ENCODE results near the gene ADCK1.

The ADCK1 gene

DNA sequence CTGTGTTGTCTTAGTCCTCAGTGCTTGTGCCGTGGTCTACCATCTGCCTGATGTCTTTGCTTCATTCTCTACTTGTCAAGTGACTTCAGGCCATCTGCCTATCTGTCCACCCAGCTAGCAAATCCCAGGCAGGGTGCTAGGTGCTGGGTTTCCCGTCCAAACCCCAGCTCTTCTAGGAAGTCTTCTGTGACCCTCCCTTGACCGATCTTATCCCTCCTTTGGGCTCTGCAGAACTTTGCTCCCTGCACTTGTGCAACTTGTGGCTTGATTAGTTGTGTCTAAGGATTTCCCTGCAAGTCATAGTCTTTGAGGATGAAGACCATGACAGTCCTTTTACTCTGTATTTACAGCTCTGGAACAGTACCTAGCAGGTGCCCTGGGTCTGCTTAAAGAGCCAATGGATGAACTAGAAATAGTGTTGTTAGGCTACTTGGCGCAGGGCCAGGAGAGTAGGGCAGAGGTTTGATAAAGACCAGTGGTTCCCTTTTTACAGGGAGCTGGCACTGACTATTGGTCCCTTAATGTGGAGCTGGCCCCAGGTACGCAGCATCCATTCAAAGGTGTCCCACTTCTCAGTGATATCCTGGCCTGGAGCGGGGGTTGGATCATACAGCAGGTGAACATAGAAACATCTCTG, 60.1 kb downstream of the ADCK1 start:
- no peak for TF ChIP-seq CTCF (IDR thresholded peaks at IDR 0.05)
- H3K4me1 ChIP-seq (ENCODE audit: control insufficient read depth in 1 of 2, insufficient read depth in 1 of 2, low read depth in 1 of 2, low read length in 1 of 2): no peaks in the 10 kb centered on the region
- H3K27me3 ChIP-seq: no peaks in the 10 kb centered on the region
- no peak overlapping the region for H3K4me3 ChIP-seq (ENCODE audit: low read depth in 1 of 2, low read length in 1 of 2)
- no peak overlapping the region for H3K27ac ChIP-seq
- no peaks in the 10 kb centered on the region for H3K36me3 ChIP-seq
- H3K9me3 ChIP-seq: no peaks in the 10 kb centered on the region

- Histone ChIP-seq H3K4me1 (ENCODE audit: control insufficient read depth in 1 of 2, insufficient read depth in 1 of 2, low read depth in 1 of 2, low read length in 1 of 2) (no peaks in the 10 kb centered on the region), H3K36me3 (no peaks in the 10 kb centered on the region), H3K27ac (no peak overlapping the region), H3K9me3 (no peaks in the 10 kb centered on the region), H3K27me3 (no peaks in the 10 kb centered on the region), H3K4me3 (ENCODE audit: low read depth in 1 of 2, low read length in 1 of 2) (no peak overlapping the region)
- no peak for TF ChIP-seq CTCF (IDR thresholded peaks at IDR 0.05)
Measured at GRCh38 chr14:77861201-77861600, 61.3 kb downstream of the ADCK1 start.

- H3K27ac ChIP-seq: no peak overlapping the region
- H3K27me3 ChIP-seq: no peaks in the 10 kb centered on the region
- no peaks in the 10 kb centered on the region for H3K9me3 ChIP-seq
- no peaks in the 10 kb centered on the region for H3K36me3 ChIP-seq
- H3K4me3 ChIP-seq (ENCODE audit: low read depth in 1 of 2, low read length in 1 of 2): no peak overlapping the region
- TF ChIP-seq CTCF (IDR thresholded peaks at IDR 0.05): peak; percentile 89
- H3K4me1 ChIP-seq (ENCODE audit: control insufficient read depth in 1 of 2, insufficient read depth in 1 of 2, low read depth in 1 of 2, low read length in 1 of 2): no peaks in the 10 kb centered on the region
Measured at GRCh38 chr14:77862154-77862786, 62.4 kb downstream of the ADCK1 start.

GRCh38 chr14:77864085-77864484, 64.2 kb downstream of the ADCK1 start:
- no peak overlapping the region for H3K27ac ChIP-seq
- TF ChIP-seq CTCF (IDR thresholded peaks at IDR 0.05): no peak
- no peaks in the 10 kb centered on the region for H3K9me3 ChIP-seq
- no peaks in the 10 kb centered on the region for H3K4me1 ChIP-seq (ENCODE audit: control insufficient read depth in 1 of 2, insufficient read depth in 1 of 2, low read depth in 1 of 2, low read length in 1 of 2)
- no peaks in the 10 kb centered on the region for H3K36me3 ChIP-seq
- H3K4me3 ChIP-seq (ENCODE audit: low read depth in 1 of 2, low read length in 1 of 2): no peak overlapping the region
- no peaks in the 10 kb centered on the region for H3K27me3 ChIP-seq

GRCh38 chr14:77864580-77864979, 64.7 kb downstream of the ADCK1 start:
- H3K4me3 ChIP-seq (ENCODE audit: low read depth in 1 of 2, low read length in 1 of 2): no peak overlapping the region
- TF ChIP-seq CTCF (IDR thresholded peaks at IDR 0.05): no peak
- H3K27me3 ChIP-seq: no peaks in the 10 kb centered on the region
- no peaks in the 10 kb centered on the region for H3K36me3 ChIP-seq
- H3K27ac ChIP-seq: no peak overlapping the region
- H3K9me3 ChIP-seq: no peaks in the 10 kb centered on the region
- no peaks in the 10 kb centered on the region for H3K4me1 ChIP-seq (ENCODE audit: control insufficient read depth in 1 of 2, insufficient read depth in 1 of 2, low read depth in 1 of 2, low read length in 1 of 2)
